Stimulated activated naive CD8-positive, alpha-beta T cell treated with anti-CD3 and anti-CD28 coated beads, Interleukin-15, amount 100 ng/mL, for 72 hours (primary cell): ENCODE results near the gene SAMMSON.

Experiments
- ATAC-seq: fragments of 150-1000 bp; cut with Tn5 transposase; 2 replicates; pipeline ENCODE4 v1.10.0; 2021; ENCODE audit warnings: mild to moderate bottlenecking, moderate library complexity
- DNase-seq, 2 donors: peaks; one replicate each; pipeline ENCODE4 v3.0.0; 2021 to 2022
- H3K27ac Mint-ChIP-seq, 2 donors: one replicate each; pipeline ENCODE4 v1.8.0; 2022; ENCODE audit warnings: mild to moderate bottlenecking in 2 of 2, mixed read lengths in 2 of 2, moderate library complexity in 2 of 2
- H3K27me3 Mint-ChIP-seq: one replicate; pipeline ENCODE4 v1.8.0; 2022; ENCODE audit warnings: mixed read lengths
- H3K4me1 Mint-ChIP-seq: one replicate; pipeline ENCODE4 v1.8.0; 2022; ENCODE audit warnings: mild to moderate bottlenecking, mixed read lengths
- H3K4me3 Mint-ChIP-seq, 2 donors: one replicate each; pipeline ENCODE4 v1.8.0; 2022; ENCODE audit warnings: mild to moderate bottlenecking in 2 of 2, mixed read lengths in 2 of 2, moderate library complexity in 1 of 2
- H3K9me3 Mint-ChIP-seq, 2 donors: one replicate each; pipeline ENCODE4 v1.8.0; 2022; ENCODE audit warnings: mixed read lengths in 2 of 2

SAMMSON gene

DNA sequence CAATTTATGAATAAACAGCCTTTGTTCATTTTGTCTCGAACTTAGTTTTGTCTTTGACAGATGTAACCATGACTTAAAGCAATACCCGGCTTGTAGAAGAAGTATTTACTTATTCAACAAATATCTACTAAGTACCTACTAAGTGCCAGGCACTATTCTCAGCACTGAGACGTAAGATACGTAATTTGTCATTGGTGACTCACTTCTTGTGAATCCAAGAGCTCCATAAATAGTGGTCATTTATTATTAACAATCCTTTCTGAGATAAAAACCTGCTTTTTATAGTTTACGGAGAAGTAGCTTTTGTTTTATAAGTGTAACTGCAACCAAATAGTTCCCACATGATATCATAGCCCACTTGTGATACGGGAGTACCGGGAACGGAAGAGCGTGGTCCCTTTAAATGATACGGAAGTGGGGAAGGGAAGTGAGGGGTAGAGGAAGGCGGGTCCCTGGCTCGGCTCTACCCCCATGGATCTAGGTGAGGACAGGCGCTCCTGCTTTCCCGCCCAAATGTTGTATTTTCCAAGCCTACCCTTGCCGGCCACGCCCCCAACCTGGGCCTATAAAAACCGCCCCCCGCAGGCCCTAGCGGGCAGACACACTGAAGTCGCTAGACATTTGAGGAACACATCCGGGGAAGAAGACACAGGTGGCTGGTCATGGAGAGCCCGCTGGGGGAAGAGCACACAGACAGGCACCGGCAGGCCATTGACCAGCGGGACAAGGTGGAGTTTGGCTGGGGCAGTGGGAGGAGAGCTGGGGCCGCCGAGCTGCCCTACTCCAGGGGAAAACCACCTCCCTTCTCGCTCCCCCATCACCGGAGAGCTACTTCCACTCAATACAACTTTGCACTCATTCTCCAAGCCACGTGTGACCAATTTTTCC is at the start of gene SAMMSON:
Gene SAMMSON, plus strand, starts transcription at position 594 of the 888 bp plus-strand sequence.
- no peaks in the 10 kb centered on the region for H3K4me1 Mint-ChIP-seq
- peak within 1 kb of the TSS in 1 of 2 donors; percentile 55 for H3K27ac Mint-ChIP-seq
- DNase-seq (no peak), ATAC-seq (no peak)
- peaks cover 0 to 7% of the 10 kb centered on the region in 2 donors for H3K9me3 Mint-ChIP-seq
- peaks cover 6% of the 10 kb centered on the region for H3K27me3 Mint-ChIP-seq
- H3K4me3 Mint-ChIP-seq = no peak within 1 kb of the TSS

DNA sequence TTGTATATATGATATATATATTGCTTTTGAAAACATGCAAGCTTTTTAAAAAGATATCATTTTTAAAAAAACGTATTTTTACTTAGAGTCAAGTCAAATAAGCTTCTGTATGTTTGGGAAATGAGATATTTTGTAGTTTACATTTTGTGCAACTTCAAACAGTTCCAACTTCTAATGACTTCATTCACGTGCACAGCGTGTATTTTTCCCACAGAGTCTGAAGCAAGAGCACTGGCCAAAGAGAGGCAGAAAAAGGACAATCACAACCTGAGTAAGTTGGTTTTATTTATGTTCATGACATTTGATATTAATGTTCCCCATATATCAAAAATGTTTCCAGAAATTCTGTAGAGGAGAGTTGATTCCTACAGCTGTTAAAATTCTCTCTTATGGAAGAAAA is 47.9 kb upstream of the SAMMSON start:
- H3K4me1 Mint-ChIP-seq = no peaks in the 10 kb centered on the region
- no peaks in the 10 kb centered on the region for H3K9me3 Mint-ChIP-seq
- no peak for DNase-seq
- H3K27me3 Mint-ChIP-seq = no peaks in the 10 kb centered on the region
- H3K4me3 Mint-ChIP-seq = no peak overlapping the region
- ATAC-seq = no peak
- no peak overlapping the region for H3K27ac Mint-ChIP-seq

GRCh38 chr3:69959581-69959980 is 40.0 kb upstream of the SAMMSON start:
- Mint-ChIP-seq H3K4me1 (no peaks in the 10 kb centered on the region), H3K4me3 (no peak overlapping the region), H3K27ac (no peak overlapping the region), H3K27me3 (no peaks in the 10 kb centered on the region), H3K9me3 (no peaks in the 10 kb centered on the region)
- DNase-seq (no peak), ATAC-seq (no peak)

DNA sequence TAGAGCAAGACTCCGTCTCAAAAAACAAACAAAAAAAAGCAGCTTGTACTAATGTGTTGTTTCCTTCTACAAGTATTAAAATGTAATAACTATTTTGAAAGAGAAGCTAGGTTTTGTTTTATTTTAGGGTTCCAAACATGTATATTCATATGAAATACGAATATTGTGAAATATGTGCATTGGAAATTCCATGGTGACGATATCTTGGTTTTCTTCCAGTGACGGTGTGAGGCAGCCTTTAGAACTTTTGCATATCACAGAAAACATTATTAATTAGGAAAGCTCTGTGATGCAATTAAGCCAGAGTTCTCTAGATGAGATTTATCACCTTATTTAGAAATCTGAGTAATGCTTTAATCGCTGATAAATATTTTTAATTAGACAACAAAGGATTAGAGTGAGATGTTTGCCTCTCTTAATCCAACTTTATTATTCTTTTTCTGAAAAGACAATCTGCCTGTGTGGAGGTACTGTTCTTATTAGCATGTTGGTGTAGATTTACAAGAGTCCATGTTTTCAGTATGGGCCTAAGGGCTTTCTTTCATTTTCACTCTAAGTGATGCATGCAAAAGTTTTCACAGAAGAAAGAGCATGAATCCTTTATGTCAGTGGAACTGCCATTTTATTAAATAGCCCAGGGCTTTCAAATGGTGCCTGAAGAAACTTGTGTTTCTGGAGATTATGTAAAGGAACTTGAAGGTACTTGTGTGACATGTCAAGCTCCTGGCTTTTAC is 37.7 kb upstream of the SAMMSON start:
- no peak for DNase-seq
- Mint-ChIP-seq H3K27ac (no peak overlapping the region), H3K4me3 (no peak overlapping the region), H3K27me3 (no peaks in the 10 kb centered on the region), H3K9me3 (no peaks in the 10 kb centered on the region), H3K4me1 (no peaks in the 10 kb centered on the region)
- no peak for ATAC-seq

- Mint-ChIP-seq H3K27ac (no peak overlapping the region), H3K4me3 (no peak overlapping the region), H3K27me3 (no peaks in the 10 kb centered on the region), H3K4me1 (no peaks in the 10 kb centered on the region), H3K9me3 (no peaks in the 10 kb centered on the region)
- DNase-seq = no peak
- ATAC-seq = no peak
These were observed 35.9 kb upstream of the SAMMSON start for GRCh38 chr3:69963643-69964042.

DNA sequence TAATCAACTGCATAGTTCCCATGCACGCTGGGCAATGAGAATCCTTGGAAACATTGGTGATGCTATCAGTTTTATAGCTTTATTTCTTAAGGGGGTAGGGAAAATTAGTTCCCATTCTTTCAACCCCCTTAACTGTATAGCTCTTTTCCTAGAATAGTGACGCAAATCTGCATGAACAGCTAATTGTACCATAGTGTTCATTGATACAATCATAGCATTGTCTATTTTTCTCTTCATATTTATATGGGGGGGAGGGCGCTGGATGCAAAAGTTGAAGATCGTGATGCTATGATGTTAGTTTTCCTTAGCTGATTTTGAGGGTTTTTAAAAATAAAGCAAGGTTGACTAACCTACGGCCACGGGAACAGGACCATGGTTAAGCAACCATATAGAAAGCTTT is 32.4 kb upstream of the SAMMSON start:
- H3K27me3 Mint-ChIP-seq = no peaks in the 10 kb centered on the region
- no peaks in the 10 kb centered on the region for H3K4me1 Mint-ChIP-seq
- ATAC-seq = no peak
- no peaks in the 10 kb centered on the region for H3K9me3 Mint-ChIP-seq
- H3K27ac Mint-ChIP-seq = no peak overlapping the region
- no peak overlapping the region for H3K4me3 Mint-ChIP-seq
- no peak for DNase-seq

- H3K9me3 Mint-ChIP-seq = peaks cover 0 to 4% of the 10 kb centered on the region in 2 donors
- no peak for ATAC-seq
- H3K27me3 Mint-ChIP-seq = no peaks in the 10 kb centered on the region
- no peak for DNase-seq
- H3K27ac Mint-ChIP-seq = no peak overlapping the region
- H3K4me3 Mint-ChIP-seq = no peak overlapping the region
- H3K4me1 Mint-ChIP-seq = no peaks in the 10 kb centered on the region
These were observed 28.7 kb upstream of the SAMMSON start for GRCh38 chr3:69970827-69971226.

GRCh38 chr3:69972672-69973071 is 26.9 kb upstream of the SAMMSON start:
- no peak for DNase-seq
- no peak for ATAC-seq
- Mint-ChIP-seq H3K4me1 (no peaks in the 10 kb centered on the region), H3K9me3 (peaks cover 4 to 6% of the 10 kb centered on the region in 2 donors), H3K4me3 (no peak overlapping the region), H3K27me3 (no peaks in the 10 kb centered on the region), H3K27ac (no peak overlapping the region)

- Mint-ChIP-seq H3K4me3 (no peak overlapping the region), H3K27ac (no peak overlapping the region), H3K27me3 (no peaks in the 10 kb centered on the region), H3K4me1 (no peaks in the 10 kb centered on the region), H3K9me3 (peaks cover 12 to 20% of the 10 kb centered on the region in 2 donors)
- no peak for DNase-seq
- ATAC-seq = no peak
These were observed 23.5 kb upstream of the SAMMSON start for GRCh38 chr3:69976021-69976420.

GRCh38 chr3:69983546-69984265 is 15.8 kb upstream of the SAMMSON start:
- Mint-ChIP-seq H3K4me3 (no peak overlapping the region), H3K27me3 (peaks cover 8% of the 10 kb centered on the region), H3K9me3 (peaks cover 5 to 6% of the 10 kb centered on the region in 2 donors), H3K4me1 (peaks cover 7% of the 10 kb centered on the region), H3K27ac (no peak overlapping the region)
- peak; percentile 90 for ATAC-seq
- peak in 1 of 2 donors; percentile 18 for DNase-seq

GRCh38 chr3:69985266-69985665 is 14.3 kb upstream of the SAMMSON start:
- Mint-ChIP-seq H3K9me3 (peaks cover 4 to 6% of the 10 kb centered on the region in 2 donors), H3K4me1 (peaks cover 7% of the 10 kb centered on the region), H3K27ac (no peak overlapping the region), H3K27me3 (peaks cover 8% of the 10 kb centered on the region), H3K4me3 (no peak overlapping the region)
- DNase-seq = no peak
- ATAC-seq = no peak

- peaks cover 7% of the 10 kb centered on the region for H3K4me1 Mint-ChIP-seq
- no peak overlapping the region for H3K27ac Mint-ChIP-seq
- H3K9me3 Mint-ChIP-seq = peaks cover 0 to 4% of the 10 kb centered on the region in 2 donors
- no peak overlapping the region for H3K4me3 Mint-ChIP-seq
- DNase-seq = no peak
- peaks cover 8% of the 10 kb centered on the region for H3K27me3 Mint-ChIP-seq
- ATAC-seq = no peak
These were observed 13.1 kb upstream of the SAMMSON start for GRCh38 chr3:69986419-69986818.

DNA sequence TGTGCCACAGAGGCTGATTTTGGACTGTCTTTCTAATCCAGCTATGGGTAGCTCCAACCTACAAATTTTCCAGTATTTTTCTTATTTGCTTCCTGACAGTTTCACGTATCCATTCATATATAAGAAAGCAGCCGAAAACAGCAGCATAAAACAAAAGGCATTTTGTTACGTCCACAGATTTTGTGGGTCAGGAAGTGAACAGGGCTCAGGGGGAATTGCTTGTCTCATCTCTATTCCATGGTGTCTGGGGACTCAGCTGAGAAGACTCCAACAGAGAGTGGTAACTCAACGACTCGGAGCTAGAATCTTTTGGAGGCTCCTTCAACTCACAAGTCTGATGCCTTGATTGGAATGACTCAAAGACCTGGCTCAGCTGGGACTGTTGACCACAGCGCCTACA is 11.7 kb upstream of the SAMMSON start:
- peaks cover 7% of the 10 kb centered on the region for H3K4me1 Mint-ChIP-seq
- peaks cover 0 to 4% of the 10 kb centered on the region in 2 donors for H3K9me3 Mint-ChIP-seq
- ATAC-seq (no peak), DNase-seq (no peak)
- no peak overlapping the region for H3K4me3 Mint-ChIP-seq
- no peak overlapping the region for H3K27ac Mint-ChIP-seq
- H3K27me3 Mint-ChIP-seq = peaks cover 8% of the 10 kb centered on the region

DNA sequence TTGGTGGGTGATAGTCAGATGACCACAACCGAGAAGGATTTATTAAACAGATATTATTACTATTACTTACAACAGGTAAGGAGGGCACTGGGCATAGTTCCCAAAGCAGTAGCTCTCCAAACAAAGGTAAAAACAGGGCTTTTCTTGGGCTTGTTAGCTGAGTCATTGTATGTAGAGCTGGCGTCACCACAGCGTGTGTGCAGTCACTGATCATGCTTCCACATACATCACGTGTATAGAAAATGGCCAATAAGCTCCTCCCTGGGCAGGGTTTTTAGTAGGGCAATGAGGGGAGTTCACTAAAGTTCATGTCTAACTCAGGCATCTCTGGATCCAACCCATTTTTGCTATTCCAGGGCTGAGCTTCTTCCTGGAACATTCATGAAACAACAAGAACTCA is 5.8 kb upstream of the SAMMSON start:
- no peak for DNase-seq
- no peak for ATAC-seq
- no peak overlapping the region for H3K4me3 Mint-ChIP-seq
- H3K27me3 Mint-ChIP-seq = no peaks in the 10 kb centered on the region
- H3K9me3 Mint-ChIP-seq = no peaks in the 10 kb centered on the region
- H3K4me1 Mint-ChIP-seq = no peaks in the 10 kb centered on the region
- no peak overlapping the region for H3K27ac Mint-ChIP-seq

GRCh38 chr3:69994919-69995318 is 4.6 kb upstream of the SAMMSON start:
- Mint-ChIP-seq H3K9me3 (no peaks in the 10 kb centered on the region), H3K27me3 (no peaks in the 10 kb centered on the region), H3K4me1 (no peaks in the 10 kb centered on the region), H3K4me3 (no peak overlapping the region), H3K27ac (no peak overlapping the region)
- no peak for DNase-seq
- no peak for ATAC-seq
